Stimulated activated CD8-positive, alpha-beta memory T cell treated with anti-CD3 and anti-CD28 coated beads, Interleukin-4, amount 100 ng/mL, for 1 hour (primary cell): ENCODE results near the gene CCDC174.
"Not testable (repeated sequence)": the region's sequence is repeated elsewhere in the genome, so short reads cannot be mapped to it uniquely, and the experiment has no call there.

Experiments
- DNase-seq, 2 donors: peaks; one replicate each; pipeline ENCODE4 v3.0.0-alpha.2; 2020; ENCODE audit warnings: low read depth in 2 of 2, low spot score in 1 of 2

The CCDC174 gene

DNA sequence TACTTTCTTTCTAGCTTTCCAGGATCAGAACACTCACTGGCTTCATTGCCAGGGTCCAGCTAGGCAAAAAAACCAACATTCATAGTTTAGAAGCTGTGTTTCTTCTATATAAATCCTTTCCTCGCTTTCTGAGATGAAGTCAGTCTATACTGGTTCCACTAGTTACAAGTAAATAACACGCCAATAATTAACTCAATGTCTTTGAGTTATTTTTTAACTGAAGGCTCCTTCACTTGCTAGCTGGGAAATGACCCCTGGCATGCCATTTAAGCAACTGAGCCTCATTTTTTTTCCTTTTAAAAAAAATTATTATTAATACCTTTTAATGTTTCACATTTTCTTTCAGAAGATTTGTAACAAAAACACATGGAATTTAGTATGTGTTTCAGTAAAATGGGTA lies 2.1 kb upstream of the CCDC174 start:
- no peak for DNase-seq

DNA sequence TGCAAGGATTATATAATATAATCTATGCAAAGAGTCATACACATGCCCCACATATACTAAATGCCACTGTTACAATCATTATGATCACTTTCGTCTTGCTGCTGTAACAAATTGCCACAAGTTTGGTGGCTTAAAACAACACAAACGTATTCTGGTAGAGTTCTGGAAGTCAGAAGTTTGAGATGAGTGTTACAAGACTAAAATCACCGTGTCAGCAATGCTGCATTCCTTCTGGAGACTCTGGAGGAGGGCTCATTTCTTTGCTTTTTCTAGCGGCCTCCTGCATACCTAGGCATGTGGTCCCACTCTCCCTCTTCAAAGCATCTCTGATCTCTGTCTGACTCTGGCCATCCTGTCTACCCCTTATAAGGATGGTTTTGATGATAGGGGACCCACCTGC lies 1.4 kb upstream of the CCDC174 start:
- no peak for DNase-seq

GRCh38 chr3:14652360-14652907 lies 872 bp downstream of the CCDC174 start:
- not testable (repeated sequence) for DNase-seq

DNA sequence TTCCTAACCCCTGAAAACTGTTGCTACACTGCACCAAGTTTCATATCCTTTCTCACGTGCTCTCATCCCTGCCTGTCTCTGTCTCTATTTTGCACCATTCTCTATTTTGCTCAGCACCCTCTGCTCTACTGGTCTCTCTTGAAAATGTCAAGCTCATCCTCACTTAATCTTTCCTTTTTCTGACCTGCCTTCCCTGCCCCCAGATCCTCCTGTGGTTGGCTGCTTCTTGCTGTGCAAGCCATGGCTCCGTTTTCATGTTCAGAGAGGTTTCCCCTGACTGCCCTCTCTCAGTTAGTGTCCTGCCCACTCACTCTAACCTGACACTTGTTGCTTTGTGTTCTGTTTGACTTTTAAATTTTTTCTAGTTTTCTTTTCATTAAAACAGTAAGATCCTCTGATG lies 6.0 kb downstream of the CCDC174 start:
- DNase-seq, result no peak

GRCh38 chr3:14658978-14659377 lies 7.4 kb downstream of the CCDC174 start:
- no peak for DNase-seq

DNA sequence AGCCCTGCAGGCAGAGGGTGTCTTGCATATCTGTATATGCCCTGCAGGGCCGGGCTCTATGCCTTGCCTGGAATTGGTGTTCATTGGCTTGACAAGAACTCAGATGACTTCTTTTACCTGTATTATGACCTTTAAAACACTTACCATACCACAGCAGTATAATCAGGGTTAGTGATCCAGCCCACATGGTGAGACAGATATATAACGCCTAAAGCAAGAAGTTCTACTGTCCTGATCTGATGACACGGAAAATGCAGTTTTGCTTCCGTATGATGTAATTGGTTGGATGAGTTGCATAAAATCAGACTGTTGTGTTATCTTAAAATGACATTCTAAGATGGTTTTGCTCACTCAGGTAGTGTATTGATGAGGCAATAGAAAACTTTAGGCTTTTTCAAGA lies 9.4 kb downstream of the CCDC174 start:
- DNase-seq, result no peak

- DNase-seq, result no peak
Observed at GRCh38 chr3:14663396-14664135, 12.0 kb downstream of the CCDC174 start.

DNA sequence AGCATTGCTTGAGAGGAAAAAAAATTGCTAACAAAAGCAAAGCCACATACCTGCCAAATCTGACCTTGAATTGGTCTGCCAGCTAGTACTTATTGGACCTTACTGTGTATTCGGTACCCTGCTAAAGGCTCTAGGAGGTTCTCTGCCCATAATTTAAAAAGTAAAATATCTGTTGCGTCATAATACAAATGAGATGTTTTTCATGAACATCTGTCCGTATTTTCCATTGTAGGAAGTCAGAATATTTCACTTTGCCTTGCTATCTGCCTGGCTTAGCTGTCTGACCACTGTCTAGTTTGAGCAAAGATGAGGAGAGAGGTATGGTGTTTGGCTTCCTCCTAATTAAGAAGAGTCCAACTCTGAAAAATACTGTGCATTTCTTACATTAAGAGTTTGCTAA lies 12.6 kb downstream of the CCDC174 start:
- no peak for DNase-seq

DNA sequence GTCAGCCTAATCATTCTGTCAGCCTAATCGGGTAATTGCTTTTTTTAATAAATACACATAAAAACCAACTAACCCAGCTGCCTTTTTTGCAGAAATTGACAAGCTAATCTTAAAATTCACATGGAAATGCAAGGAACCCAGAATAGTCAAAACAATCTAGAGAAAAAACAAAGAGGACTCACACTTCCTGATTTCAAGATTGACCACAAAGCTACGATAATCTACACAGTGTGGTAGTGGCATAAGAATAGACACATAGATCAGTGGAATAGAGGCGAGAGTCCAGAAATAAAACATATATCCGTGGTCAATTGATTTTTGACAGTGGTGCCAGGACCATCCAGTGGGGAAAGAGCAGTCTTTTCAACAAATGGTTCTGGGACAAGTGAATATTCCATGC lies 21.0 kb downstream of the CCDC174 start:
- DNase-seq, result no peak

- no peak for DNase-seq
Observed at GRCh38 chr3:14674841-14675240, 23.3 kb downstream of the CCDC174 start, which contains the start of gene C3orf20. TSS of gene C3orf20 (plus strand) at chr3:14675141. CDS start at chr3:14682714, 7,573 bp downstream.

DNA sequence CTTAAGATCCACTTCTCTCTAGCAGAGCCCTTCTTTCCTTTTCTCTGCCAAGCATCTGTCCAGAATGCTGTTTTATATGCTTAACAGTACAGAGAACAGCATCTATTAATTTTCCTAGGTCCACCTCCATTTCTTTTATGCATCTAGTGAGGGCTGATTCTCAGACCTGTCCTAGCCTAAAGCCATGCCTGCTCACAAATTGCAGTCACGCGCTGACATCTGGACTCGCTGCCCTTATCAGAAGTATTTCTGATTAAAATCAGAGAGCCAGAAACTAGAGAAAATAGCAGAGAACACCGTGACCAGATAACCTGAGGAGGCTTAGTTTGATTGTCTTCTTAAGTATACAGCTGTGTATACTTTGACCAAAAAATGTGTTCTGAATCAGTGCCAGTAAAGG lies 25.3 kb downstream of the CCDC174 start:
- no peak for DNase-seq

- DNase-seq, result no peak
Observed at GRCh38 chr3:14678015-14678503, 26.5 kb downstream of the CCDC174 start.

DNA sequence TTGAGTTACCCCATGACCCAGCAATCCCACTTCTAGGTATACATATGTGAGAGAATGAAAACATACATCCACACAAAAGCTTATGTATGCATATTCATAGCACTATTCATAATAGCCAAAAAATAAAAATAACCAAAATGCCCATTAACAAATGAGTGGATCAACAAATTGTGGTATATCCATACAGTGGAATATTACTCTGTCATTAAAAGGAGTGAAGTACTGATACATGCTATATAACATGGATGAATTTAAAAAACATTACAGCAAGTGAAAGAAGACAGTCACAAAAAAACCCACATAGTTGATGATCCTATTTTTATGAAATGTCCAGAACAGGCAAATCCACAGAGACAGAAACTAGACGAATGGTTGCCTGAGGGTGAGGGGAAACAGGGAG lies 28.6 kb downstream of the CCDC174 start:
- no peak for DNase-seq

DNA sequence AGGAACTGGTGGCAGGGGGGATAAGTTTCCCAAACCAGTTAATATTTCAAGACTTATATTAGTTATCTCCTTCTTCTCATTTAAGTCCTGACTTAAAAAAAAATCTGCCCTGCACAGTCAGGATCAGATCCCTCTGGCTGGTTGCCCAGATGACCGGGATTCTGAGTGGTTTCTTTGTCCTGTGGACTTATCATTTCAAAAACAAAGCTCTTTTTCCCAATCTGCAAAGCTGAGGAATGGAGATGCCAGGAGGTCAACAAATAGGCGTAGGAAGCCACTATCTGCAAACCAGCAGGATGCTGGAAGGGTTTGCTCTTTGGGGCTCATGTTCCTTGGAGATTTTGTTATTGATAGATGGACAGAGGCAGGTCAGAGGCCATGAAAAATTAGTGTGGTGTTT lies 29.2 kb downstream of the CCDC174 start:
- no peak for DNase-seq

GRCh38 chr3:14684447-14684846 lies 32.9 kb downstream of the CCDC174 start:
- DNase-seq, result no peak

DNA sequence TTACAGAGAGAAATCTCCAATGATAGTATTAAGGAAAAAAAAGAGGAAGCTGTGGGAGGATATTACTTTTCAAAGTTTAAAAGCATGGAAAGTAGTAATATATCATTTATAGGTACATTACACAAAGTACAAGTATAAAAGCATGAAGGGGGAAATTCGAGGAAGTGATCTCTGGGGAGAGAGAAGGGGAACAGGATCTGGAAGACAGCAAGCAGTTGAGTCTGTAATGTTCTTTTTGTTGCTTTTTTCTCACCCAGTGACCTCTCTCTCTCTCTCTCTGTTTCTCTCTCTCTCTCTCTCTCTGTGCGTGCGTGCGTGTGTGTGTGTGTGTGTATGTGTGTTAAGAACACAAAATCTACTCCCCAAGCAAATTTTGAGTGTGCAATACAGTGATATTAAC lies 33.6 kb downstream of the CCDC174 start:
- DNase-seq, result no peak

DNA sequence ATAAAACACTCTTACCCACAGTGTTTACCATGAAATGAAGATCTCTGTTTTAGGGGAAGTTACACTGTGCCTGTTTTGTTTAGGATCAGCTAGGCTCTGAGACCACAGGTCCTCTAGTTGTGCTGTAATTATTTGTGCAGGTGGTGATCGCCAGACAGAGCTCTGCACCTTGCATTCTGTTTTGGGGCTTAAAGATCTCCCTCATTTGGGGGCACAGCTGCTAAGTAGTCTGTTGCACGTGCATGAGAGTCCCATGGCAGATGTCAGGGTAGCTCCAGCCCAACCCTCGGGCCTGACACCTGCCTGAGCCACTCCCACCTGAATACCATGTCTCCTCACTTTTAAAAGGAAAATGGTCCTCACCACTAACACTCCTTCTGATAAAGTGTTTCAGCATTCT lies 35.8 kb downstream of the CCDC174 start:
- DNase-seq, result no peak

- no peak for DNase-seq
Observed at GRCh38 chr3:14688525-14688924, 37.0 kb downstream of the CCDC174 start.

- no peak for DNase-seq
Observed at GRCh38 chr3:14689247-14689980, 37.9 kb downstream of the CCDC174 start.

DNA sequence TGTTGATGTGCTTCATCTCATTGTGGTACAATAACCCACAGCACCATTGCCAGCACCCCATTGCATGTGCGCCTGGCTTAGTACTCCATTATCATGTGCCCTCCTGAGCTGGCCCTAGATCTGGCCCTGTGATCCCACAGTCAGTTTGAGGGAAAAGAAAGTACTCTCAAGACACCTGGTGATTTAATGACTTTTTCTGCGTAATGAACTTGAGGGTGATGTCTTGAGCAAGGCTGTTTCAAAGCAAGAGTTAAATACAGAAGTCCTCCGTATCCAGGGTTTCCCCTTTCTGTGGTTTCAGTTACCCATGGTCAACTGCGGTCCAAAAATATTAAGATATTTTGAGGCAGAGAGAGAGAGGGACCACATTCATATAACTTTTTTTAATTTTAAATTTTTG lies 39.7 kb downstream of the CCDC174 start:
- DNase-seq, result no peak

GRCh38 chr3:14691719-14692118 lies 40.2 kb downstream of the CCDC174 start:
- no peak for DNase-seq

GRCh38 chr3:14698601-14699244 lies 47.2 kb downstream of the CCDC174 start:
- no peak for DNase-seq
